Hematopoietic multipotent progenitor cell treated with erythropoietin and hydrocortisone succinate and interleukin-3 and kit ligand, for 6 days (in vitro differentiated cells): ENCODE data around the gene FMNL1.
"Not testable (repeated sequence)": the region's sequence is repeated elsewhere in the genome, so short reads cannot be mapped to it uniquely, and the experiment has no call there.

Source experiments
- DNase-seq: peaks from one replicate; pipeline ENCODE4 v3.0.0-alpha.2; 2015

Gene FMNL1

GRCh38 chr17:45236282-45236606 is 14.6 kb downstream of the FMNL1 start:
- no peak for DNase-seq

DNA sequence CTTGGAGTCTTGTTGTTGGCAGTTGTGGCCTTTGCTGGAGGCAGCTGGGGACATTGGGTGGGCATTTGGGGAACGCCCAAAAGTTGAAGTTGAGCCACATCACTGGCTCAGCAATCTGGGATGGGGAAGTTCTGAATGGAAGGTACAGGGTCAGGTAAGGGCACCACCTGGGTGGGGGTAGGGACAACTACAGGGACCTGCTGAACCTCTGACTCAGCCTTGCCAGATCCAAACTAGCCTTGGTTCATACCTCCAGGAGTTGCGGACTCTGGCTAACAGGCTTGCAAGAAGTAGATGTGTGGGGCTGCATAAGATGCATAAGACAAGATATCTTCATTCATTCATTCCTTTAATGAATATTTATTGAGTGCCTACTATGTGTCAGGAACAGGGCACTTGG is 16.0 kb downstream of the FMNL1 start:
- no peak for DNase-seq

- DNase-seq = no peak
Observed at GRCh38 chr17:45238155-45238774, 16.6 kb downstream of the FMNL1 start.

DNA sequence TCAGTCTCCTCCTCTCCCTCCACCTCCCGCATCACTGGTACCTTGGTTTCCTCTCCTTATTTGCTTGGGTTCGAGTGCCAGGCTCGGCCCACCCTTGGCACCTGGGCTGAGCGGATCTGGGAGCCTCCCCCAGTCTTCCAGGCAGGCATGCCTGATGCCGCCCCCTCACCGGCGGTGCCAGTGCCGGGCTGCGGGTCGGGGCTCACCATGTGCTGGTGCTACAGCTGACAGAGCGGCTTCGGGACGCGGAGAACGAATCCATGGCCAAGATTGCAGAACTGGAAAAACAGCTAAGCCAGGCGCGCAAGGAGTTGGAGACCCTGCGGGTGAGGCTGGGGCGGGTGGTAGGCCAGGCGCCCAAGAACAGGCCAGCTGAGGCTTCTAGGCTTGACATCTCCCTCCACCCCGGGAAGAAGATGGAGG is 19.2 kb downstream of the FMNL1 start:
- no peak for DNase-seq

DNA sequence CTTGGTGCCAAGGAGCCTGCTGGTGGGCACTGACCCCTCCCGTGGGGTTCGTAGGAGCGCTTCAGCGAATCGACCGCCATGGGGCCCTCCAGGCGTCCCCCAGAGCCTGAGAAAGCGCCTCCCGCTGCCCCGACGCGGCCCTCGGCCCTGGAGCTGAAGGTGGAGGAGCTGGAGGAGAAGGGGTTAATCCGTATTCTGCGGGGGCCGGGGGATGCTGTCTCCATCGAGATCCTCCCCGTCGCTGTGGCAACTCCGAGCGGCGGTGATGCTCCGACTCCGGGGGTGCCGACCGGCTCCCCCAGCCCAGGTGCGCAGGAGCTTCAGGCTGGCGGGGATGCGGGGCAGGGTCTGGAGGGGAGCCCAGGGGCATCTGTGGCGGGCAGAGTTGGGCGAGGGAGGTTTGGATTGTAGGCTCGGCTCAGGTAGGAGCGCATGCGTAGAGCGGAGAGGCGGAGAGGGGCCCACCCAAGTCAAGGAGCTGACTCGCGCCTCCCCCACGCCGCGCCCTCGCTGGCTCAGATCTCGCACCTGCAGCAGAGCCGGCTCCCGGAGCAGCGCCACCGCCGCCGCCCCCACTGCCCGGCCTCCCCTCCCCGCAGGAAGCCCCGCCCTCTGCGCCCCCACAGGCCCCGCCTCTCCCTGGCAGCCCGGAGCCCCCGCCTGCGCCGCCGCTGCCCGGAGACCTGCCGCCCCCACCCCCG is 19.8 kb downstream of the FMNL1 start:
- no peak for DNase-seq

- no peak for DNase-seq
Observed at GRCh38 chr17:45242029-45242414, 20.3 kb downstream of the FMNL1 start.

GRCh38 chr17:45243750-45244149 is 22.1 kb downstream of the FMNL1 start:
- no peak for DNase-seq

- DNase-seq = no peak
Observed at GRCh38 chr17:45244725-45245656, 23.3 kb downstream of the FMNL1 start.

DNA sequence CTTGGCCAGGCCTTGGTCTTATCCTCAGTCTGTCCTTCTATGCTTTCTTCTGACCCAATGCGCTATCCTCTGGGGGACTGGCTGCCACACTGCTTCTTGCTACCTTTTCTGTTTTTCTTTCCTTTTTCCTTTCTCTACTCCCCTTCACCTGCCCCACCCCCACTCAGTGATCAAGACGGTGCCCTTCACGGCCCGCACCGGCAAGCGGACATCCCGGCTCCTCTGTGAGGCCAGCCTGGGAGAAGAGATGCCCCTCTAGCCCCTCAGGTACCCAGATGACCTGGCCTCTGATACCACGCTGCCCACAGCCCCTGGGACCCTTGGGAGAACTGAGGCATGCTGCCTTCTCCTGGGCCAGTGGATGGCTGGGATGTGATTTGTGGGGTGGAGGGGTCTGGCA is 24.7 kb downstream of the FMNL1 start:
- no peak for DNase-seq

DNA sequence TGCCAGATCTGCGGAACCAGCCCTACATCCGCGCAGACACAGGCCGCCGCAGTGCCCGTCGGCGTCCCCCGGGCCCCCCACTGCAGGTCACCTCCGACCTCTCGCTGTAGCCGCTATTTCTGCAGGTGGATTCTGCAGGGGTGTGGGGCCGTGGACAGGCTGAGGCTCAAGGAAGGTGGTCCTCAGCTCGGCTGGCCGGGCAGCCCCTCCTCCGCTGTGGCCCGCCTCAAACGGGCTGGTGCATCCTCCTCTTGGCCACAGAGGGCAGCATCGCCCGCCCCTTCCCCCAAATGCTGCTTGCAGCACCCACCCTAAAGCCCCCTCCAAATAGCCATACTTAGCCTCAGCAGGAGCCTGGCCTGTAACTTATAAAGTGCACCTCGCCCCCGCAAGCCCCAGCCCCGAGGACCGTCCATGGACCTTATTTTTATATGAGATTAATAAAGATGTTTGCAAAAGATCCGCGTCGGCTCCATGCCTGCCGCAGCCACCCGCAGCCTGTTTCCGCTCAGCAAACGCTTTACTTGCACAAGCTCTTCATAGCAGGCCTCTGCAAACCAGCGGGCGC is 25.3 kb downstream of the FMNL1 start:
- DNase-seq = peak; percentile 37

DNA sequence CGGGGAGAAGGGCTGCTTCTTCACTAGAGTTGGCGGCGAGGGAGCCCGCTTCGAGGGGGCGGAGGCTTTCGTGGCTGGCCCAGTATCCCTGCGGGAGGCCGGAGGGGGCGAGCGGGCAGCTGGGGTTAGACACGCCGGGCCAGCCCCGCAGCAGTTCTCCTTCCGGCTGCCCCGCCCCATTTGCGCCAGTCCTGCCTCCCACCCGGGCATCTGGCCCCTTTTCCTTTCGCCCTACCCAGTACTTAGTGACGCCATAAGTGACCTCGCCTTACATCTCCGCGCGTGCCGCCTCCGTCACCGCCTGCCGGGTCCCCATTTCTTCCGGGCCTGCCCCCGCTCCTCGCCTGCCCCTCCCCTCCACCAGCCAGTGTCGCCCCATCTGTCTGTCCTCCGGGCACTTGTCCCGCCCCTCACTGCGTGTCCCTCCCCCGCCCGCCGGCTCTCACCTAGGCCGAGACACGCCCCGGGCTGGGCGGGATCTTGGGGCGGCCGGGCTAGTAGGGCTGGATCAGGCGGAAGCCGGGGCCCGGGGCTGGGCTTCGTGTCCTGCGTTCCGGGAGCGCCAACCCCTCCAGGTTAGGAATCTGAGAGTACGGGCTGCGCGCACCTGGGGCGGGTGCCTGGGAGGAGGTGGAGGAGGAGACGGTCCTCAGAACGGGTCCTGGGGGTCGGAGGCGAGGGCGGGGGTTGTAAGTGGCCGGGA is 25.9 kb downstream of the FMNL1 start:
- peak; percentile 98 for DNase-seq

DNA sequence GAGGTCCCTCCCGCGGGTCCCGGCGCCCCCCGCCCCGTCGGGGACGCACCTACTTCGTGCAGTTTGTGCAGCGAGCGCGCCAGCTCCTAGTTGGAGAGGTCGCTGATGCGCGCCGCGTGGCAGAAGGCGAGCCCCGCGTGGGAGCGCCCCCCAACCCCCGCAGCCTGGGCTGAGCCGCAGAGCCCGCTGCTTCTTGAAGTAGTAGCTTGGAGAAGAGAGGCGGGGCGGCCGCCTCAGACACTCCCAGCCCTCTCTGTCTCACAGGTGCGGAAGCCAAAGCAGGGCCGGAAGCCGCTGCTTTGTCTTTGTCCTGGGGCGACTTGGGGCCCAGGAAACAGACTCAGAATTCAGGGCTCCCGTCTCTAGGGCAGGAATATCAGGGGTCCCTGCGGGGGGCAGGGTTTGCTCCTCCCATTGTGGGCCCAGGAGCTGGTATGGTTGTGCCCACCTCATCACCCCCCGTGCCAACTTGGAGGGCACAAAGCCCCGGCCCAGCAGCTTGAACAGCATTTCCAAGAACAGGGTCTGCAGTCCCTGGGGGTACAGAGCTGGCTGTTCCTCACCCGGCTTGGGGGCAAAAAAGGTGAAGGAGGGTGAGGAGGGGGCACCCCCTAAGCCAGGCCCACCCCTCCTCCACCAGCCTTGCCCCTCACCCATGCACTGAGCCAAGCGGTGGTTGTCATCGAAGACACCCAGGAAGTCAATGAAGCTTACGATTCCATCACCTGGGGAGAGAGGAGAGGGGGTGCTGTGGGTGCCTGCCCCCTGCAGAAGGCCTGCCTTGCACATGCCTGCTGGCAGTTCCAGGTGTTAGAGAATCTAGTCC is 26.7 kb downstream of the FMNL1 start:
- peak; percentile 74 for DNase-seq

- DNase-seq = no peak
Observed at GRCh38 chr17:45251931-45252330, 30.2 kb downstream of the FMNL1 start.

GRCh38 chr17:45253237-45253636 is 31.6 kb downstream of the FMNL1 start:
- DNase-seq = not testable (repeated sequence)

DNA sequence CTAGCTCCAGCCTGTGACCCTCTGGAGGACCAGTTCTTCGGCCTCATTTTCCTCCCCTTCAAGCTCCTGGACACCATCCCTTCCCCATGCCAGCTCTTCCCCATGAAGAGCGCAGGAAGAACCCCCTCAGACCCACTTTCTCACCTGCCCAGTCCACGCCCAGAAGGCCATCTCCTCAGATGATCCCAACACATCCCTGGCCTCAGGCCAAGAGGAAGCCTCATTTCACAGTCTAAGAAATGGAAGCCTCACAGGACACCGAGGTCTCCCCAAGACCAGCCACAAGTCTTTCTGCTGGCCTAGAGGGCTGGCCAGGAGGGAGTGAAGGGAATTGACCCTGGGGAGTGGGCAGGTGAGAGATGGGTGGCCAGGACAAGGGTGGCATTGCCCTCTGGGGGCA is 32.2 kb downstream of the FMNL1 start:
- DNase-seq = no peak

- DNase-seq = no peak
Observed at GRCh38 chr17:45255358-45255757, 33.7 kb downstream of the FMNL1 start.

- DNase-seq = peak; percentile 42
Observed at GRCh38 chr17:45256114-45256966, 34.7 kb downstream of the FMNL1 start.

GRCh38 chr17:45257115-45257514 is 35.4 kb downstream of the FMNL1 start:
- no peak for DNase-seq

GRCh38 chr17:45258981-45259380 is 37.3 kb downstream of the FMNL1 start:
- DNase-seq = no peak

DNA sequence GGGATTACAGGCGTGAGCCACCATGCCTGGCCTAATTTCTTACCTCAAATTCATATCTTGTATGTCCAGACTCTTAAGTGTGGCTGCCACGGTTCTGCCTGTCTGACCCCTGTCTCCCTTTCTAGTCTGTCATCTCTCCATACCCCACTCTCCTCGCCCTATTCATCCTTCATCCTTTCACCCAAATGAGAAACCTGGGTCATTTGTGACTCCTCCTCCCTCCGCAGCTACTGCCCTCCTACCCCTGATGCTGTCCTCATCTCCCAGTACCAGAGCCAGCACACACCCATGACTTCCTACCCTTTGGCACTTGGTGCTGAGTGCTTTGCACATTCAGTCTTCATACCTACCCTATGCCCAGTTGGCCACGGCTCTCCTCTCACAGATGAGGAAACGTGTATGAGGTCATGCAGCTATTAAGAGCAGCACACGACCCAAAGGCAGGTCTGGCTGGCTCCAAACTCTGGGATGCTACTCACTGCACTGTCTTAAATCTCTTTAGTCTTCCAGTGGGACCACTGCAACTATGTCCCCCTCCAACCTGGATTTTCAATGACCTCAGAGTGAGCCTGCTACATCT is 38.6 kb downstream of the FMNL1 start:
- no peak for DNase-seq
